ENCODE results near the gene ANAPC5.

- TF ChIP-seq POLR2AphosphoS5 (IDR thresholded peaks at IDR 0.05; ENCODE audit: low read depth, low read length) (no peak), TAF1 (IDR thresholded peaks at IDR 0.05; ENCODE audit: low read depth, low read length) (no peak), POLR2A (IDR thresholded peaks at IDR 0.05; ENCODE audit: low read depth, low read length) (no peak)
Measured at GRCh38 chr12:121345151-121345815, 6.9 kb downstream of the ANAPC5 start.

All from GM12891 (cell line).